HepG2 (cell line): ENCODE data around the gene TMEM151A. TPM values are rescaled to one million over a fixed set of nuclear protein-coding genes. Genes with fewer than 3 reads are reported as not detected.

ENCODE experiments used
- FOXO1 ChIP-seq: sonication (generic); formaldehyde crosslinking; IDR thresholded peaks from 2 replicates; pipeline ENCODE4 v1.4.0; 2020; ENCODE audit warnings: missing genetic modification reagents
- FOXP1 ChIP-seq, 2 experiments: fragments of 450-650 bp in 1 of 2; IDR thresholded peaks; 2 replicates each; pipeline ENCODE4 v1.6.1; 2017 to 2018; ENCODE audit warnings: antibody characterized with exemption in 1 of 2
- GRHL1 ChIP-seq: sonication (generic); formaldehyde crosslinking; conservative IDR thresholded peaks from 2 replicates; pipeline ENCODE4 v1.8.0; 2022; ENCODE audit warnings: missing genetic modification reagents
- KDM4B ChIP-seq: sonication (generic); formaldehyde crosslinking; IDR thresholded peaks from 2 replicates; pipeline ENCODE4 v1.4.0; 2020; ENCODE audit warnings: missing genetic modification reagents
- KLF11 ChIP-seq: IDR thresholded peaks from 2 replicates; pipeline ENCODE4 v1.6.1; 2016; ENCODE audit warnings: missing compliant biosample characterization
- KLF6 ChIP-seq: IDR thresholded peaks from 2 replicates; pipeline ENCODE4 v1.8.0; 2016; ENCODE audit warnings: missing biosample characterization, missing genetic modification reagents
- MAFG ChIP-seq: sonication (generic); formaldehyde crosslinking; IDR thresholded peaks from 2 replicates; pipeline ENCODE4 v1.5.1; 2020; ENCODE audit warnings: mild to moderate bottlenecking, missing genetic modification reagents
- MEIS1 ChIP-seq: sonication (generic); formaldehyde crosslinking; IDR thresholded peaks from 2 replicates; pipeline ENCODE4 v1.9.0; 2021; ENCODE audit warnings: mild to moderate bottlenecking, missing genetic modification reagents, moderate library complexity, borderline replicate concordance
- NR2F1 ChIP-seq, 2 experiments: fragments of 450-650 bp in 1 of 2; formaldehyde crosslinking in 1 of 2; IDR thresholded peaks; 2 replicates each; pipeline versions ENCODE4 v1.5.0 to v1.6.1; 2016 to 2020; ENCODE audit warnings: mild to moderate bottlenecking in 1 of 2, missing compliant biosample characterization in 1 of 2, missing genetic modification reagents in 1 of 2, moderate library complexity in 1 of 2
- SMARCC2 ChIP-seq: fragments of 450-650 bp; IDR thresholded peaks from 2 replicates; pipeline ENCODE4 v1.6.1; 2017; ENCODE audit warnings: antibody characterized with exemption, mild to moderate bottlenecking
- SRSF9 ChIP-seq: fragments of 200-400 bp; formaldehyde crosslinking; IDR thresholded peaks from 2 replicates; pipeline ENCODE4 v1.6.1; 2018; ENCODE audit warnings: borderline replicate concordance, mild to moderate bottlenecking, low read depth, low read length; ENCODE audit not compliant: insufficient read depth, poor library complexity, severe bottlenecking
- TBX3 ChIP-seq: fragments of 450-650 bp; IDR thresholded peaks from 2 replicates; pipeline ENCODE4 v1.6.1; 2017; ENCODE audit warnings: antibody characterized with exemption, mild to moderate bottlenecking, inconsistent platforms, borderline replicate concordance
- ZKSCAN1 ChIP-seq: fragments of 150-350 bp; IDR thresholded peaks from 2 replicates; pipeline ENCODE4 v1.6.1; 2014; ENCODE audit warnings: low read length
- ZNF34 ChIP-seq: sonication (generic); formaldehyde crosslinking; IDR thresholded peaks from 2 replicates; pipeline ENCODE4 v1.4.0; 2020; ENCODE audit warnings: mild to moderate bottlenecking, missing genetic modification reagents, borderline replicate concordance
- ZNF512 ChIP-seq: sonication (generic); formaldehyde crosslinking; IDR thresholded peaks from 2 replicates; pipeline ENCODE4 v1.4.0; 2020; ENCODE audit warnings: mild to moderate bottlenecking, missing genetic modification reagents
- ZNF576 ChIP-seq: sonication (generic); formaldehyde crosslinking; IDR thresholded peaks from 2 replicates; pipeline ENCODE4 v1.4.0; 2020; ENCODE audit warnings: mild to moderate bottlenecking, missing genetic modification reagents
- ZXDC ChIP-seq: sonication (generic); formaldehyde crosslinking; IDR thresholded peaks from 2 replicates; pipeline ENCODE4 v1.5.0; 2020; ENCODE audit warnings: mild to moderate bottlenecking, missing genetic modification reagents
- polyA plus RNA-seq, 8 experiments: library from polyadenylated mRNA; depleted of rRNA in 3 of 8; stranded (reverse) in 7 of 8; unstranded in 1 of 8; fragments of >200 nt; fragmentation: Illumina TruSeq in 4 of 8; extraction: Trizol in 4 of 8; gene quantifications; 2 replicates each; pipeline versions ENCODE4 v1.2.1 to v1.2.3, GENCODE V29; 2011 to 2016; ENCODE audit warnings: low read depth in 4 of 8, missing spikeins in 1 of 8, mixed read lengths in 1 of 8; ENCODE audit not compliant: insufficient read depth in 1 of 8
- total RNA-seq, 5 experiments: library from RNA; depleted of rRNA; stranded (reverse); fragments of >200 nt; fragmentation: Illumina TruSeq; extraction: Trizol; gene quantifications; 2 replicates each; pipeline ENCODE4 v1.2.3, GENCODE V29; 2016; ENCODE audit warnings: low read depth in 1 of 5
- TF ChIP-seq, protein P1 (sequence below): sonication (generic); formaldehyde crosslinking; IDR thresholded peaks from 2 replicates; pipeline ENCODE4 v1.4.0; 2020; ENCODE audit warnings: missing genetic modification reagents, mild to moderate bottlenecking, borderline replicate concordance
- TF ChIP-seq, protein P2 (sequence below): sonication (generic); formaldehyde crosslinking; IDR thresholded peaks from 2 replicates; pipeline ENCODE4 v1.8.0; 2022; ENCODE audit warnings: missing genetic modification reagents, mild to moderate bottlenecking, borderline replicate concordance

TMEM151A gene
- total and polyA plus RNA-seq, 2 of the 13 experiments (the other 11 are each of a cell fraction or from before 2014, with no cell fraction given), result 0.18 to 0.33 TPM

DNA sequence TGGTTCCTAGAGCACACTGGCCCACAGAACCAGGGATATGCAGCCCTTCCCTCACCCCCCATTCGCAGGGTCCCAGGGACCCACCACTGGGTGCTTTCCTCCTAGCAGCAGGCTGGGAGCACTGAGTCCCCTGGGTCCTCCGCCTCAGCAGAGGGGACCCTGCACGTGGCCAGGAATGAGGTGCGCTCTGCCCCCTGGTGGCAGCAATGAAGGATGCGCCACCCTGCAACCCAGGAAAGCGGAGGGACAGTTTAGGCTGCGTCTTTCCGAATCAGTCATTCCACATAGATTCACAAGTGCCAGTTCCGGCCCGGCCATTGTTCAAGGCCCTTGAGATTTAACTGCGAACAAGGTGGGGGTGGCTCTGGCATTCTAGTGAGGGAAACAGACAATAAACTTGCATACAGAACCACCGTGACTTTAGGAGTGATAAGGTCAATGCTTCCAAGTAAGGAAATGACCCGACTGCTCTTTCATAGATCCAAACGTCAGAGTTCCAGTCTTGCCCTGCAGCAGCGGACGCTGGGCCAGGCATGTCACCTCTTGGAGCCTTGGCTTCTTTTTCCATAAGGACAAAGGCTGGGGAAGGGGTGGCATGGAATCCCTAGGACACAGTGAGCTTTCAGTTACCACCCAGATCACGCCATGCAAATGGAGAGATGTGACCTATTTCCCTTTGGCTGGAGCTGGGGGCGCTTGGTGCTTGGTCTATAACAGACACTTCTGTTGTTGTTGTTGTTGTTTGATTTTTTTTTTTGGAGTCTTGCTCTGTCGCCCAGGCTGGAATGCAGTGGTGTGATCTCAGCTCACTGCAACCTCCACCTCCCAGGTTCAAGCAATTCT is 36.8 kb downstream of the TMEM151A start (continued):
- TF ChIP-seq, protein P1, sequence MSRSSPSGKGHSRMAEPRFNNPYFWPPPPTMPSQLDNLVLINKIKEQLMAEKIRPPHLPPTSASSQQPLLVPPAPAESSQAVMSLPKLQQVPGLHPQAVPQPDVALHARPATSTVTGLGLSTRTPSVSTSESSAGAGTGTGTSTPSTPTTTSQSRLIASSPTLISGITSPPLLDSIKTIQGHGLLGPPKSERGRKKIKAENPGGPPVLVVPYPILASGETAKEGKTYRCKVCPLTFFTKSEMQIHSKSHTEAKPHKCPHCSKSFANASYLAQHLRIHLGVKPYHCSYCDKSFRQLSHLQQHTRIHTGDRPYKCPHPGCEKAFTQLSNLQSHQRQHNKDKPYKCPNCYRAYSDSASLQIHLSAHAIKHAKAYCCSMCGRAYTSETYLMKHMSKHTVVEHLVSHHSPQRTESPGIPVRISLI (CRISPR knock-in tag), result peak; percentile 56; the same call in 1 of the 2 replicates
- TF ChIP-seq, protein P2, sequence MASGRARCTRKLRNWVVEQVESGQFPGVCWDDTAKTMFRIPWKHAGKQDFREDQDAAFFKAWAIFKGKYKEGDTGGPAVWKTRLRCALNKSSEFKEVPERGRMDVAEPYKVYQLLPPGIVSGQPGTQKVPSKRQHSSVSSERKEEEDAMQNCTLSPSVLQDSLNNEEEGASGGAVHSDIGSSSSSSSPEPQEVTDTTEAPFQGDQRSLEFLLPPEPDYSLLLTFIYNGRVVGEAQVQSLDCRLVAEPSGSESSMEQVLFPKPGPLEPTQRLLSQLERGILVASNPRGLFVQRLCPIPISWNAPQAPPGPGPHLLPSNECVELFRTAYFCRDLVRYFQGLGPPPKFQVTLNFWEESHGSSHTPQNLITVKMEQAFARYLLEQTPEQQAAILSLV (CRISPR knock-in tag), result 0 out of 2 replicates have a peak, but pooled peaks have one; percentile 69
- TF ChIP-seq KLF6 (CRISPR knock-in tag), result peak; percentile 89
- TF ChIP-seq MEIS1, result 0 out of 2 replicates have a peak, but pooled peaks have one; percentile 27
- TF ChIP-seq ZNF34 (CRISPR knock-in tag), result no peak
- TF ChIP-seq GRHL1 (CRISPR knock-in tag), result no peak
- no peak for TF ChIP-seq SRSF9
- no peak for TF ChIP-seq ZNF512
- TF ChIP-seq NR2F1 (CRISPR knock-in tag; IDR thresholded peaks at IDR 0.05), result no peak
- TF ChIP-seq KLF11, result peak; percentile 67; the same call in 1 of the 2 replicates
- TF ChIP-seq KDM4B (CRISPR knock-in tag), result peak; percentile 89
- TF ChIP-seq TBX3, result no peak
- no peak for TF ChIP-seq FOXP1 (IDR thresholded peaks at IDR 0.05)
- no peak for TF ChIP-seq FOXP1 (CRISPR knock-in tag; IDR thresholded peaks at IDR 0.05)
- TF ChIP-seq ZNF576, result no peak
- TF ChIP-seq SMARCC2, result no peak
- TF ChIP-seq MAFG (CRISPR knock-in tag), result no peak
- TF ChIP-seq ZXDC, result no peak
- TF ChIP-seq FOXO1 (CRISPR knock-in tag), result no peak; the same call in 1 of the 2 replicates
- no peak for TF ChIP-seq ZKSCAN1
